IPS DF 6.9 (cell line): ENCODE results near the gene ICE1.

Experiments used
- DNase-seq: peaks from one replicate; pipeline ENCODE4 v3.0.0-alpha.2; 2013; ENCODE audit warnings: low read depth, low spot score
- H3K27ac ChIP-seq: one replicate; pipeline ENCODE4 v1.5.1; 2013; ENCODE audit warnings: low read length, control low read depth
- H3K27me3 ChIP-seq: 2 replicates; pipeline ENCODE4 v1.6.1; 2013; ENCODE audit warnings: mild to moderate bottlenecking, low read length; ENCODE audit not compliant: control insufficient read depth, insufficient read depth
- H3K36me3 ChIP-seq: 2 replicates; pipeline ENCODE4 v1.6.1; 2013; ENCODE audit warnings: low read length; ENCODE audit not compliant: control insufficient read depth, insufficient read depth
- H3K4me1 ChIP-seq: 2 replicates; pipeline ENCODE4 v1.6.1; 2013; ENCODE audit warnings: low read length; ENCODE audit not compliant: control insufficient read depth, insufficient read depth
- H3K4me3 ChIP-seq: 2 replicates; pipeline ENCODE4 v1.5.1; 2013; ENCODE audit warnings: mild to moderate bottlenecking, low read length
- H3K9me3 ChIP-seq: 2 replicates; pipeline ENCODE4 v1.6.1; 2013; ENCODE audit warnings: low read length, inconsistent platforms; ENCODE audit not compliant: control insufficient read depth, insufficient read depth
- WGBS: extraction: QIAGEN DNeasy Blood & Tissue Kit; methylation state at CpG from one replicate; pipeline ENCODE4 v1.1.7; 2013; ENCODE audit warnings: mixed read lengths, missing lambda C conversion rate; ENCODE audit not compliant: insufficient read length, insufficient coverage; 5-methylcytosine and 5-hydroxymethylcytosine counted together

Gene ICE1

DNA sequence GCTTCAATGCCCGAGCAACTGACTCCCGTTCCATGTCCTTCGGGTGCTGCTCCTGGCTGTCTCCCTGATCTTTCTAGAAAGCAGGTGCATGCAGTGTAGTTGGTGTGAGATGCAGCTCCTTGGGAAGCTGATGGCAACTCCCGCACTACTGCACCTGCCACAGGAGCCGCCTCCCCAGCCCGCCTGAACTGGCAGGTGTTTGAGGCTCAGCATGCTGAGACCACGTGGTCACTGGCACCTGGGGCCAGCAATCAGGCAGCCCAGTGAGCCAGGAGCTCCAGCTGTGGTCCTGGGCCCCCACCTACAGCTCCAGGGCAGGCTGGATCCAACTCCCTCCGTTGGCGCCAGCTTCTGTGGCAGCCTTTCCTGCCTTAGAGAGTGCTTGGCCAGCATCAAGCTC lies 111.5 kb downstream of the ICE1 start:
- H3K36me3 ChIP-seq: no peaks in the 10 kb centered on the region
- H3K4me3 ChIP-seq: no peak overlapping the region
- no peak overlapping the region for H3K27ac ChIP-seq
- no peaks in the 10 kb centered on the region for H3K9me3 ChIP-seq
- H3K4me1 ChIP-seq: 0 out of 2 replicates have a peak, but pooled peaks cover 2% of the 10 kb centered on the region
- H3K27me3 ChIP-seq: no peaks in the 10 kb centered on the region
- WGBS: no CpG with 5 or more reads among the region's 9 CpGs
- DNase-seq: no peak

DNA sequence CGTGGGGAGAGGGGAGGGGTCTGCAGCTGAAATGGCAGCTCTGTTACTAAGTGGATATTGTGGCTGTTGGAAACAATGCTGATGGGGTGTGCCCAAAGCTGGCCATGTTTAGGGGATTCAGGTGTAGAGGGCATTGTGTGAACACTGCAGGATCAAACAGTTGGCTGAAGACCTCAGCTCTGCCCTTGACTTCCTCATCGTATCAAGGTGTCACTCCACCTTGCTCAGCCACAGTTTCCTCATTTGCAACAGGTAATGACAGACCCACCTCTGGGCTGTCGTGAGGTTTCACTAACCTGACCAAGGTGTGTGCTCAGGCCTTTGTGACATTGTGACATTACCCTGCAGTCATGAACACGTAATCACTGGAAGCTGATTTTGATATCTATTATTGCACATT lies 111.9 kb downstream of the ICE1 start:
- Histone ChIP-seq H3K36me3 (no peaks in the 10 kb centered on the region), H3K4me3 (no peak overlapping the region), H3K9me3 (no peaks in the 10 kb centered on the region), H3K27ac (no peak overlapping the region), H3K27me3 (no peaks in the 10 kb centered on the region), H3K4me1 (0 out of 2 replicates have a peak, but pooled peaks cover 2% of the 10 kb centered on the region)
- WGBS: no CpG with 5 or more reads among the region's 4 CpGs
- no peak for DNase-seq

- H3K4me3 ChIP-seq: no peak overlapping the region
- no peaks in the 10 kb centered on the region for H3K36me3 ChIP-seq
- H3K27ac ChIP-seq: no peak overlapping the region
- 0 out of 2 replicates have a peak, but pooled peaks cover 3% of the 10 kb centered on the region for H3K4me1 ChIP-seq
- no peaks in the 10 kb centered on the region for H3K9me3 ChIP-seq
- DNase-seq: no peak
- WGBS: no CpG with 5 or more reads among the region's 4 CpGs
- H3K27me3 ChIP-seq: no peaks in the 10 kb centered on the region
Measured at GRCh38 chr5:5536871-5537270, 114.4 kb downstream of the ICE1 start.

DNA sequence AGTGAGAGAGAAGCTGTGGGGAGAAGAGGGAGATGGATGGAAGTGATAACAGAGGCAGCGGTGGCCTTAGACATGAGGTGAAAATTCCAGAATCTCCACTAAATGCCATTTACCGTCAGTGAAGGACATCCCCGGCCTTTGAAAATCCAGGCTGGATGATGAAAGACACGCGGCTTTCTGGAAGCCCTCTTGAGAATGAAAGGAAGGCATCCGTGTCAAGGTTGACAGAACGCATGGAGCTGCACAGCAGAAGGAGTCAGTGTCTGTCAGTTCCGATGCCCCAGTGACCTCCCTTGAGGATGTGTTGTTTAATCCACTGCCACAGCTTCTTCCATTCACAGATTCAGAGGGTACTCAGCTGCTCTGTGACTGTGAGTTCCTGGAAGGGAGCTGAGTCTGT lies 114.9 kb downstream of the ICE1 start:
- no peaks in the 10 kb centered on the region for H3K27me3 ChIP-seq

GRCh38 chr5:5539590-5539989 lies 117.1 kb downstream of the ICE1 start:
- no CpG with 5 or more reads among the region's 3 CpGs for WGBS
- H3K4me1 ChIP-seq: peaks cover 5% of the 10 kb centered on the region; the same call in 1 of the 2 replicates
- no peaks in the 10 kb centered on the region for H3K36me3 ChIP-seq

More for the DNA sequence above, 114.9 kb downstream of the ICE1 start:
- DNase-seq: no peak
- Histone ChIP-seq H3K4me1 (0 out of 2 replicates have a peak, but pooled peaks cover 3% of the 10 kb centered on the region), H3K4me3 (no peak overlapping the region), H3K9me3 (no peaks in the 10 kb centered on the region), H3K36me3 (no peaks in the 10 kb centered on the region), H3K27ac (no peak overlapping the region)
- no CpG with 5 or more reads among the region's 8 CpGs for whole genome bisulfite sequencing

More at GRCh38 chr5:5539590-5539989, 117.1 kb downstream of the ICE1 start:
- Histone ChIP-seq H3K4me3 (no peak overlapping the region), H3K27me3 (no peaks in the 10 kb centered on the region), H3K9me3 (no peaks in the 10 kb centered on the region), H3K27ac (no peak overlapping the region)
- DNase-seq: no peak
